ENCODE measurements around the gene SMYD3. TPM values are rescaled to one million over a fixed set of nuclear protein-coding genes. Genes with fewer than 3 reads are reported as not detected.

Gene SMYD3
- total and polyA plus RNA-seq, 10 of the 15 experiments (the other 5 are each of a cell fraction or from before 2014, with no cell fraction given) = 18.3 to 54.0 (median 24.8) TPM

- TF ChIP-seq REST (IDR thresholded peaks at IDR 0.05; ENCODE audit: low read depth, low read length) (no peak), JUNB (IDR thresholded peaks at IDR 0.05) (peak; percentile 44), ZBTB4 (CRISPR knock-in tag; IDR thresholded peaks at IDR 0.05) (no peak), YBX1 (IDR thresholded peaks at IDR 0.05) (no peak), IKZF1 (conservative IDR thresholded peaks at IDR 0.05) (peak; percentile 50; the same call in 1 of the 2 replicates), NR2F1 (conservative IDR thresholded peaks at IDR 0.05) (no peak), MTA2 (IDR thresholded peaks at IDR 0.05; ENCODE audit: low read depth) (peak; percentile 60), PAX8 (IDR thresholded peaks at IDR 0.05) (no peak), IRF4 (IDR thresholded peaks at IDR 0.05; ENCODE audit: low read depth, low read length) (peak; percentile 54; the same call in 1 of the 2 replicates), HDAC2 (IDR thresholded peaks at IDR 0.05) (no peak), NKRF (conservative IDR thresholded peaks at IDR 0.05) (no peak), IRF5 (IDR thresholded peaks at IDR 0.05; ENCODE audit: borderline replicate concordance) (no peak), DPF2 (IDR thresholded peaks at IDR 0.05) (peak; percentile 37; the same call in 1 of the 2 replicates), POLR2A (IDR thresholded peaks at IDR 0.05; ENCODE audit: low read depth, low read length) (no peak), POU2F2 (IDR thresholded peaks at IDR 0.05; ENCODE audit: borderline replicate concordance, low read depth, low read length) (no peak), MXI1 (IDR thresholded peaks at IDR 0.05; ENCODE audit: low read depth, low read length) (no peak), PAX5 (IDR thresholded peaks at IDR 0.05; ENCODE audit: borderline replicate concordance, low read depth, low read length) (no peak), MTA3 (IDR thresholded peaks at IDR 0.05; ENCODE audit: borderline replicate concordance, low read length) (no peak), ZNF384 (IDR thresholded peaks at IDR 0.05; ENCODE audit: borderline replicate concordance, low read depth, low read length) (no peak), ZNF274 (IDR thresholded peaks at IDR 0.05; ENCODE audit: insufficient read depth, insufficient read length) (no peak), YY1 (IDR thresholded peaks at IDR 0.05; ENCODE audit: low read depth, low read length) (no peak), HCFC1 (IDR thresholded peaks at IDR 0.05; ENCODE audit: low read length) (no peak)
Observed at GRCh38 chr1:245999697-246000637, 507.1 kb downstream of the SMYD3 start (continued).
